Hypothalamus (tissue), 51 donors: ENCODE results near the gene CEP97.
"Not testable (repeated sequence)": the region's sequence is repeated elsewhere in the genome, so short reads cannot be mapped to it uniquely, and the experiment has no call there.

Experiments
- DNase-seq, 51 donors: peaks; one replicate each; lab custom pipeline; 2025; lab: John Stamatoyannopoulos, UW

The CEP97 gene

GRCh38 chr3:101758224-101758623 lies 33.8 kb downstream of the CEP97 start:
- peak in 13 of 51 donors; percentile 3 to 36 (median 8) for DNase-seq

- no peak for DNase-seq
Observed at GRCh38 chr3:101762041-101762646, 37.7 kb downstream of the CEP97 start.

GRCh38 chr3:101777745-101778281 lies 53.4 kb downstream of the CEP97 start:
- not testable (repeated sequence) for DNase-seq

- DNase-seq = no peak
Observed at GRCh38 chr3:101778385-101779046, 54.1 kb downstream of the CEP97 start.

- peak; percentile 54 to 96 (median 91) for DNase-seq
Observed at GRCh38 chr3:101779047-101779821, 54.8 kb downstream of the CEP97 start, which contains the start of gene NXPE3. NXPE3 (plus strand) TSS chr3:101779211; CDS start chr3:101785597, 6,386 bp downstream.

GRCh38 chr3:101779822-101780381 lies 55.5 kb downstream of the CEP97 start:
- peak in 1 of 51 donors; percentile 48 for DNase-seq

GRCh38 chr3:101780661-101781060 lies 56.2 kb downstream of the CEP97 start:
- peak in 20 of 51 donors; percentile 5 to 47 (median 15) for DNase-seq

- DNase-seq = no peak
Observed at GRCh38 chr3:101781166-101781565, 56.8 kb downstream of the CEP97 start.

GRCh38 chr3:101784855-101785613 lies 60.6 kb downstream of the CEP97 start:
- DNase-seq = no peak

GRCh38 chr3:101791778-101792177 lies 67.4 kb downstream of the CEP97 start:
- no peak for DNase-seq

GRCh38 chr3:101796077-101796680 lies 71.8 kb downstream of the CEP97 start:
- no peak for DNase-seq

GRCh38 chr3:101801174-101801573 lies 76.8 kb downstream of the CEP97 start:
- no peak for DNase-seq

- no peak for DNase-seq
Observed at GRCh38 chr3:101802179-101802578, 77.8 kb downstream of the CEP97 start.

GRCh38 chr3:101803173-101803782 lies 78.9 kb downstream of the CEP97 start:
- peak in 19 of 51 donors; percentile 6 to 76 (median 34) for DNase-seq

- DNase-seq = no peak
Observed at GRCh38 chr3:101803939-101804338, 79.5 kb downstream of the CEP97 start.

- no peak for DNase-seq
Observed at GRCh38 chr3:101806491-101806890, 82.1 kb downstream of the CEP97 start.

GRCh38 chr3:101807888-101808287 lies 83.5 kb downstream of the CEP97 start:
- no peak for DNase-seq

- peak in 2 of 51 donors; percentile 7 to 18 for DNase-seq
Observed at GRCh38 chr3:101809178-101810021, 85.0 kb downstream of the CEP97 start.
